Astrocyte (in vitro differentiated cells and primary cell): ENCODE data around the gene WDR64.

Experiments
- EZH2 ChIP-seq: IDR thresholded peaks from 2 replicates; pipeline ENCODE4 v1.6.1; 2012; ENCODE audit warnings: mild to moderate bottlenecking, low read length, inconsistent platforms; ENCODE audit not compliant: insufficient read depth
- TF ChIP-seq, protein P1 (sequence below): IDR thresholded peaks from 2 replicates; pipeline ENCODE4 v1.5.1; 2011; ENCODE audit warnings: low read depth, mild to moderate bottlenecking, inconsistent platforms, low read length, moderate library complexity; ENCODE audit not compliant: insufficient read depth

DNA sequence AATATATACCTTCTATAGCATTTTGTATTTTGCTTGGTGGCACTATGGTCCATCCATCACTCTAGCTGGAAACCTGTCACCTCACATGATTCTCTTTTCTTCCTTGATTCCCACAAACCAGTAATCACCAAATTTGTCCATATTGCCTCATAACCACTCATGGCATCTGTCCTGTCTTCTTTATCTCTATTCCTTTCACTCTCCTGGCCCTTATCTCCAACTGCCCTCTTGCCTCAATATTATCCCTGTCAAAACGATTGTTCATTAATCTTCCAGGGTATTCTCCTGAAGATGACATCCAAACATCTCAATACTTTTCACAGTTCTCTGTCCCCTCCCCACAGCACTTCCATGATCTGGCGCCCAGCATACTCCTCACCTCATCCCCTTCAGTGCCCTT lies 46.1 kb downstream of the WDR64 start:
- TF ChIP-seq, protein P1, sequence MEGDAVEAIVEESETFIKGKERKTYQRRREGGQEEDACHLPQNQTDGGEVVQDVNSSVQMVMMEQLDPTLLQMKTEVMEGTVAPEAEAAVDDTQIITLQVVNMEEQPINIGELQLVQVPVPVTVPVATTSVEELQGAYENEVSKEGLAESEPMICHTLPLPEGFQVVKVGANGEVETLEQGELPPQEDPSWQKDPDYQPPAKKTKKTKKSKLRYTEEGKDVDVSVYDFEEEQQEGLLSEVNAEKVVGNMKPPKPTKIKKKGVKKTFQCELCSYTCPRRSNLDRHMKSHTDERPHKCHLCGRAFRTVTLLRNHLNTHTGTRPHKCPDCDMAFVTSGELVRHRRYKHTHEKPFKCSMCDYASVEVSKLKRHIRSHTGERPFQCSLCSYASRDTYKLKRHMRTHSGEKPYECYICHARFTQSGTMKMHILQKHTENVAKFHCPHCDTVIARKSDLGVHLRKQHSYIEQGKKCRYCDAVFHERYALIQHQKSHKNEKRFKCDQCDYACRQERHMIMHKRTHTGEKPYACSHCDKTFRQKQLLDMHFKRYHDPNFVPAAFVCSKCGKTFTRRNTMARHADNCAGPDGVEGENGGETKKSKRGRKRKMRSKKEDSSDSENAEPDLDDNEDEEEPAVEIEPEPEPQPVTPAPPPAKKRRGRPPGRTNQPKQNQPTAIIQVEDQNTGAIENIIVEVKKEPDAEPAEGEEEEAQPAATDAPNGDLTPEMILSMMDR = no peak
- no peak for TF ChIP-seq EZH2
